ENCODE results near the gene PDE6A. TPM values are rescaled to one million over a fixed set of nuclear protein-coding genes. Genes with fewer than 3 reads are reported as not detected.

Gene PDE6A
- total RNA-seq, 1 donor from 2014 or later = 0.14 TPM

- DNase-seq (ENCODE audit: low read depth) (no peak), FAIRE-seq (no peak)
- Histone ChIP-seq H3K9me3 (ENCODE audit: insufficient read depth, low read depth, low read length) (no peaks in the 10 kb centered on the region), H3K27ac (ENCODE audit: low read depth, low read length) (no peak overlapping the region), H3K27me3 (ENCODE audit: insufficient read depth, low read length) (no peaks in the 10 kb centered on the region), H2AFZ (ENCODE audit: low read depth, low read length) (no peak overlapping the region), H3K36me3 (ENCODE audit: insufficient read depth, low read length) (no peaks in the 10 kb centered on the region), H3K4me2 (ENCODE audit: low read length) (no peak overlapping the region), H4K20me1 (ENCODE audit: insufficient read depth, low read length) (no peaks in the 10 kb centered on the region), H3K4me3 (ENCODE audit: insufficient read depth, low read depth, low read length) (no peak overlapping the region), H3K9ac (ENCODE audit: low read length) (no peak overlapping the region), H3K79me2 (ENCODE audit: insufficient read depth, low read length) (no peaks in the 10 kb centered on the region), H3K4me1 (ENCODE audit: insufficient read depth, low read length) (peaks cover 8% of the 10 kb centered on the region)
- Mint-ChIP-seq H3K27ac (ENCODE audit: unreplicated experiment) (no peak overlapping the region), H3K4me1 (ENCODE audit: low read depth, unreplicated experiment) (peaks cover 14% of the 10 kb centered on the region), H3K36me3 (ENCODE audit: low read depth, unreplicated experiment) (no peaks in the 10 kb centered on the region), H3K27me3 (ENCODE audit: low read depth, unreplicated experiment) (peaks cover 3% of the 10 kb centered on the region), H3K9me3 (ENCODE audit: unreplicated experiment) (no peaks in the 10 kb centered on the region), H3K4me3 (ENCODE audit: unreplicated experiment) (no peak overlapping the region)
- TF ChIP-seq CTCF (IDR thresholded peaks at IDR 0.05; ENCODE audit: insufficient read depth, low read depth, low read length) (no peak), EZH2 (IDR thresholded peaks at IDR 0.05; ENCODE audit: insufficient read depth, low read length) (no peak)
These were observed 51.1 kb downstream of the PDE6A start for GRCh38 chr5:149893403-149893931.

DNA sequence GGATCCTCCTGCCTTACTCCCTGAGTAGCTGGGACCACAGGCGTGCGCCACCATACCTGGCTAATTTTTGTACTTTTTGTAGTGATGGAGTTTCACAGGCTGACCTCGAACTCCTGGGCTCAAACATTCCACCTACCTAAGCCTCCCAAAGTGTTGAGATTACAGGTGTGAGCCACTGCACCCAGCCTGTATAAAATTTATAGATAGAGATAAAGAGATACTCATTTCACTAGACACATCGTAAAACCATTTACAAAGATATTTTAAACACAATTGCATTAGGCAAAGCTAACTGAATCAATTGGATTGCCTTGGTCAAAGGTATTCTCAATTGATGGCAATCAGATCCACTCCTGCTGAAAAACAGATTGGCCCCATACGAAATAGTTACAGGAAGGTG is 52.0 kb downstream of the PDE6A start:
- DNase-seq (ENCODE audit: low read depth) = no peak
- Histone ChIP-seq H3K4me2 (ENCODE audit: low read length) (no peak overlapping the region), H3K9ac (ENCODE audit: low read length) (no peak overlapping the region), H3K36me3 (ENCODE audit: insufficient read depth, low read length) (no peaks in the 10 kb centered on the region), H4K20me1 (ENCODE audit: insufficient read depth, low read length) (no peaks in the 10 kb centered on the region), H3K9me3 (ENCODE audit: insufficient read depth, low read depth, low read length) (no peaks in the 10 kb centered on the region), H3K27me3 (ENCODE audit: insufficient read depth, low read length) (no peaks in the 10 kb centered on the region), H3K4me3 (ENCODE audit: insufficient read depth, low read depth, low read length) (no peak overlapping the region), H2AFZ (ENCODE audit: low read depth, low read length) (no peak overlapping the region), H3K79me2 (ENCODE audit: insufficient read depth, low read length) (no peaks in the 10 kb centered on the region), H3K27ac (ENCODE audit: low read depth, low read length) (no peak overlapping the region), H3K4me1 (ENCODE audit: insufficient read depth, low read length) (peaks cover 13% of the 10 kb centered on the region)
- TF ChIP-seq EZH2 (IDR thresholded peaks at IDR 0.05; ENCODE audit: insufficient read depth, low read length) (no peak), CTCF (IDR thresholded peaks at IDR 0.05; ENCODE audit: insufficient read depth, low read depth, low read length) (no peak)
- no peaks in the 10 kb centered on the region for H3K36me3 Mint-ChIP-seq (ENCODE audit: low read depth, unreplicated experiment)
- H3K9me3 Mint-ChIP-seq (ENCODE audit: unreplicated experiment) = no peaks in the 10 kb centered on the region
- H3K27me3 Mint-ChIP-seq (ENCODE audit: low read depth, unreplicated experiment) = peaks cover 3% of the 10 kb centered on the region
- peaks cover 16% of the 10 kb centered on the region for H3K4me1 Mint-ChIP-seq (ENCODE audit: low read depth, unreplicated experiment)
- FAIRE-seq = no peak
- no peak overlapping the region for H3K27ac Mint-ChIP-seq (ENCODE audit: unreplicated experiment)
- no peak overlapping the region for H3K4me3 Mint-ChIP-seq (ENCODE audit: unreplicated experiment)

- no peaks in the 10 kb centered on the region for H3K36me3 Mint-ChIP-seq (ENCODE audit: low read depth, unreplicated experiment)
- DNase-seq (ENCODE audit: low read depth) (no peak), FAIRE-seq (no peak)
- no peak overlapping the region for H2AFZ ChIP-seq (ENCODE audit: low read depth, low read length)
- no peak overlapping the region for H3K9ac ChIP-seq (ENCODE audit: low read length)
- TF ChIP-seq EZH2 (IDR thresholded peaks at IDR 0.05; ENCODE audit: insufficient read depth, low read length) (no peak), CTCF (IDR thresholded peaks at IDR 0.05; ENCODE audit: insufficient read depth, low read depth, low read length) (no peak)
- H3K27ac Mint-ChIP-seq (ENCODE audit: unreplicated experiment) = peak overlapping the region; percentile 98
- H3K4me3 ChIP-seq (ENCODE audit: insufficient read depth, low read depth, low read length) = no peak overlapping the region
- peaks cover 17% of the 10 kb centered on the region for H3K4me1 Mint-ChIP-seq (ENCODE audit: low read depth, unreplicated experiment)
- H3K79me2 ChIP-seq (ENCODE audit: insufficient read depth, low read length) = no peaks in the 10 kb centered on the region
- no peaks in the 10 kb centered on the region for H3K9me3 ChIP-seq (ENCODE audit: insufficient read depth, low read depth, low read length)
- no peaks in the 10 kb centered on the region for H4K20me1 ChIP-seq (ENCODE audit: insufficient read depth, low read length)
- H3K27ac ChIP-seq (ENCODE audit: low read depth, low read length) = peak overlapping the region; percentile 11
- no peaks in the 10 kb centered on the region for H3K36me3 ChIP-seq (ENCODE audit: insufficient read depth, low read length)
- peaks cover 26% of the 10 kb centered on the region for H3K4me1 ChIP-seq (ENCODE audit: insufficient read depth, low read length)
- H3K4me2 ChIP-seq (ENCODE audit: low read length) = peak overlapping the region; percentile 74
- H3K27me3 Mint-ChIP-seq (ENCODE audit: low read depth, unreplicated experiment) = no peaks in the 10 kb centered on the region
- H3K9me3 Mint-ChIP-seq (ENCODE audit: unreplicated experiment) = no peaks in the 10 kb centered on the region
- no peak overlapping the region for H3K4me3 Mint-ChIP-seq (ENCODE audit: unreplicated experiment)
- no peaks in the 10 kb centered on the region for H3K27me3 ChIP-seq (ENCODE audit: insufficient read depth, low read length)
These were observed 56.3 kb downstream of the PDE6A start for GRCh38 chr5:149888280-149888679.
